IMR-90 (cell line): ENCODE data around the gene DNAJB8. TPM values are rescaled to one million over a fixed set of nuclear protein-coding genes. Genes with fewer than 3 reads are reported as not detected.

Experiments
- ATAC-seq: fragments of 200-7000 bp; cut with Tn5 transposase; 2 replicates; pipeline ENCODE4 v1.9.1; 2020; ENCODE audit warnings: low read depth, mild to moderate bottlenecking, moderate library complexity
- BruUV-seq: library from RNA; stranded (reverse); fragments of 400-500 nt; replicated peaks from 2 replicates; lab custom pipeline; 2021; lab: Mats Ljungman, UMichigan
- CTCF ChIA-PET: fragments of 300-600 bp; formaldehyde crosslinking; extraction: SDS; loops from one replicate; lab custom pipeline; 2021; ENCODE audit warnings: antibody characterized with exemption; lab: Yijun Ruan, JAX
- POLR2A ChIA-PET: fragments of 300-600 bp; sonication (Branson Sonifier 250); formaldehyde crosslinking; loops from one replicate; lab custom pipeline; 2022; ENCODE audit warnings: antibody characterized with exemption; ENCODE audit not compliant: unreplicated experiment; lab: Charles Lee
- DNase-seq: peaks from one replicate; pipeline ENCODE4 v3.0.0; 2013
- H2AFZ ChIP-seq: replicated peaks from 2 replicates; pipeline ENCODE3; 2013; ENCODE audit warnings: low read length, mild to moderate bottlenecking; ENCODE audit not compliant: poor library complexity
- H2AK5ac ChIP-seq: 2 replicates; pipeline ENCODE4 v1.6.1; 2013; ENCODE audit warnings: low read depth, low read length, inconsistent platforms
- H2AK9ac ChIP-seq: replicated peaks from 2 replicates; pipeline ENCODE3; 2013; ENCODE audit warnings: mild to moderate bottlenecking, low read depth, low read length, moderate library complexity; ENCODE audit not compliant: poor library complexity
- H2BK120ac ChIP-seq: 2 replicates; pipeline ENCODE4 v1.6.1; 2013; ENCODE audit warnings: low read depth, low read length, inconsistent platforms
- H2BK15ac ChIP-seq: 3 replicates; pipeline ENCODE4 v1.6.1; 2013; ENCODE audit warnings: low read depth, low read length, inconsistent platforms
- H2BK20ac ChIP-seq: 2 replicates; pipeline ENCODE4 v1.6.1; 2013; ENCODE audit warnings: low read depth, mild to moderate bottlenecking, inconsistent platforms, low read length, moderate library complexity
- H2BK5ac ChIP-seq: 2 replicates; pipeline ENCODE4 v1.6.1; 2013; ENCODE audit warnings: mild to moderate bottlenecking, low read depth, low read length, inconsistent platforms; ENCODE audit not compliant: poor library complexity, severe bottlenecking
- H3K14ac ChIP-seq: replicated peaks from 2 replicates; pipeline ENCODE4 v1.6.1; 2013; ENCODE audit warnings: low read depth, low read length, inconsistent platforms
- H3K18ac ChIP-seq: 2 replicates; pipeline ENCODE4 v1.6.1; 2013; ENCODE audit warnings: low read depth, low read length, control low read depth
- H3K23ac ChIP-seq: 2 replicates; pipeline ENCODE4 v1.6.1; 2013; ENCODE audit warnings: low read depth, low read length, inconsistent platforms
- H3K27ac ChIP-seq: 2 replicates; pipeline ENCODE4 v1.5.1; 2013; ENCODE audit warnings: mild to moderate bottlenecking, control low read depth, low read length; ENCODE audit not compliant: insufficient read depth
- H3K27me3 ChIP-seq: 2 replicates; pipeline ENCODE4 v1.6.1; 2013; ENCODE audit warnings: low read length; ENCODE audit not compliant: control insufficient read depth, insufficient read depth
- H3K36me3 ChIP-seq: 2 replicates; pipeline ENCODE4 v1.6.1; 2013; ENCODE audit warnings: low read length, mixed read lengths; ENCODE audit not compliant: control insufficient read depth, insufficient read depth
- H3K4ac ChIP-seq: 2 replicates; pipeline ENCODE4 v1.6.1; 2013; ENCODE audit warnings: low read depth, low read length, inconsistent platforms
- H3K4me1 ChIP-seq: 2 replicates; pipeline ENCODE4 v1.6.1; 2013; ENCODE audit warnings: low read length, mixed read lengths; ENCODE audit not compliant: control insufficient read depth, insufficient read depth
- H3K4me2 ChIP-seq: 2 replicates; pipeline ENCODE4 v1.6.1; 2013; ENCODE audit warnings: low read depth, mild to moderate bottlenecking, control low read depth, low read length, moderate library complexity
- H3K4me3 ChIP-seq: 2 replicates; pipeline ENCODE4 v1.5.1; 2013; ENCODE audit warnings: low read depth, mild to moderate bottlenecking, control low read depth, low read length, moderate library complexity; ENCODE audit not compliant: insufficient read depth
- H3K56ac ChIP-seq: 2 replicates; pipeline ENCODE4 v1.6.1; 2013; ENCODE audit warnings: low read length, inconsistent platforms; ENCODE audit not compliant: insufficient read depth; ENCODE audit errors: extremely low read depth
- H3K79me1 ChIP-seq, 2 experiments: 2 replicates each; pipeline ENCODE4 v1.6.1; 2013; ENCODE audit warnings: low read length in 2 of 2, inconsistent platforms in 1 of 2, low read depth in 1 of 2
- H3K9ac ChIP-seq: 2 replicates; pipeline ENCODE4 v1.6.1; 2013; ENCODE audit warnings: low read depth, low read length, control low read depth
- H3K9me1 ChIP-seq: 2 replicates; pipeline ENCODE4 v1.6.1; 2013; ENCODE audit warnings: low read length, inconsistent platforms; ENCODE audit not compliant: insufficient read depth
- H3K9me3 ChIP-seq: 2 replicates; pipeline ENCODE4 v1.6.1; 2013; ENCODE audit warnings: low read length; ENCODE audit not compliant: control insufficient read depth, insufficient read depth
- H4K20me1 ChIP-seq: 2 replicates; pipeline ENCODE4 v1.6.1; 2013; ENCODE audit warnings: low read length, inconsistent platforms; ENCODE audit not compliant: insufficient read depth
- H4K5ac ChIP-seq: 2 replicates; pipeline ENCODE4 v1.6.1; 2013; ENCODE audit warnings: mild to moderate bottlenecking, low read depth, low read length, control low read depth
- H4K8ac ChIP-seq, 2 experiments: 2 replicates each; pipeline ENCODE4 v1.6.1; 2013; ENCODE audit warnings: low read depth in 2 of 2, low read length in 2 of 2, control low read depth in 1 of 2, inconsistent platforms in 1 of 2
- H4K91ac ChIP-seq: 2 replicates; pipeline ENCODE4 v1.6.1; 2013; ENCODE audit warnings: low read depth, low read length, inconsistent platforms; ENCODE audit not compliant: insufficient read depth
- RAD21 ChIP-seq: IDR thresholded peaks from 2 replicates; pipeline ENCODE4 v1.6.1; 2012; ENCODE audit warnings: low read length, improper control_type of control experiment
- USF2 ChIP-seq: fragments of 150-350 bp; IDR thresholded peaks from 2 replicates; pipeline ENCODE4 v1.6.1; 2017; ENCODE audit warnings: mild to moderate bottlenecking, antibody characterized with exemption, low read length, low read depth
- WGBS, 2 experiments: methylation state at CpG; one replicate each; pipeline versions ENCODE4 v1.1.5 to v1.1.7; 2013; ENCODE audit warnings: missing lambda C conversion rate in 2 of 2; ENCODE audit not compliant: insufficient read length in 1 of 2; ENCODE audit errors: extremely low coverage in 2 of 2; 5-methylcytosine and 5-hydroxymethylcytosine counted together
- dilution Hi-C: fragments of 300-500 bp; cut with HindIII; formaldehyde crosslinking; loops from one replicate; pipeline ENCODE4 v1.14.3; 2018; ENCODE audit warnings: low sequenced_read_pairs; ENCODE audit not compliant: unreplicated experiment
- in situ Hi-C: fragments of 300-500 bp; cut with MboI; formaldehyde crosslinking; loops from 3 replicates; pipeline ENCODE4 v1.14.3; 2019; ENCODE audit warnings: low sequenced_read_pairs, inconsistent platforms, mixed read lengths
- intact Hi-C: fragments of 100-400 bp; cut with micrococcal nuclease; formaldehyde crosslinking; loops from 2 replicates; pipeline ENCODE4 v1.10.0; 2022
- polyA plus RNA-seq, 3 experiments: library from polyadenylated mRNA; depleted of rRNA; stranded (reverse); fragments of >200 nt; gene quantifications; 2 replicates each; pipeline ENCODE4 v1.2.3, GENCODE V29; 2012; ENCODE audit warnings: low replicate concordance in 1 of 3
- total RNA-seq: library from RNA; depleted of rRNA; stranded (reverse); fragments of >200 nt; gene quantifications from 2 replicates; pipeline ENCODE4 v1.2.3, GENCODE V29; 2012

The DNAJB8 gene
- total and polyA plus RNA-seq, 2 of the 4 experiments (the other 2 are of a cell fraction), result not detected

DNA sequence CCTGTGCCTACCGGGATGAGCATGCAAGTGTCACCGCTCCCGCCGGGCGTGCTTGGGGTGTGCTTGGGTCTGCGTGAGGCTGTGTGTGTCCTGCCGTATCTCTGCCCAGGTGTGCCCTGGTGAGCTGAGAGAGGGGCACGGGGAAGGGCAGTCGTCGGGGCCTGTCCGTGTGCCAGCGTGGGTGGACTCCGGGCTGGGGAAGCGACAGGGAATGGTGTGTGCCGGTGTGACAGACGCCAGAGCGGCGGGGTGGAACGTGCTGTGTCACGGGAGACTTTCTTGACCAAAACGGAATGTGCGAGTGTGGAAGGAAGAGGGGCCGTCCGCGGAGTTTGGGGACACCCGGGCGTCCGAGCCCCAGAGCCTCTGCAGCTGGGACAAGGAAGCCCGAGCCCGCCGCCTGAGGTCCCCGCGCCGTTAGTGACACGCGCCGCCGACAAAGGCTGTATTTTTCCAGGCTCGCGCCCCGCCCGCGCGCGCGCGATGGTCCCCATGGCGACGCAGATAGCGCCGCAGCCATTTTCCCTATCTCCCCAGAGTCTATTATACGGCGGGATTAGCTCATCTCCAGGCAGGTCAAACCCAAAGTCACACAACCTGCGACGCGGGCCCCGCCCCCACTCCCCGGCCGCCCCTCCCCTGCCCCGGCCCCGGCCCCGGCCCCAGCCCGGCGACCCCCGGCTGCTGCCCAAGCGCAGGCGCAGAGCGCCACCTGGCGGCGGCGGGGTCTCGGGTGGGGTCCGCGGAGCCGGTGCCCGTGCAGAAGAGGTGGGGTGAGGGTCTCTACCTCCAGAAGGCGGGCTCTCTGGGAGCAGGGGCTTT is 30.8 kb upstream of the DNAJB8 start (continued):
- no peak for TF ChIP-seq USF2

GRCh38 chr3:128496602-128497304 is 30.1 kb upstream of the DNAJB8 start:
- TF ChIP-seq RAD21, result no peak
- peak; percentile 32; the same call in 1 of the 2 replicates for TF ChIP-seq USF2

More at GRCh38 chr3:128496602-128497304, 30.1 kb upstream of the DNAJB8 start:
- Histone ChIP-seq H3K27ac (no peak overlapping the region), H2AK9ac (peak overlapping the region; percentile 45), H3K4me2 (peak overlapping the region; percentile 78; the same call in 1 of the 2 replicates), H4K91ac (no peak overlapping the region), H2BK120ac (no peak overlapping the region), H3K79me1 (peaks cover 3 to 5% of the 10 kb centered on the region in 2 experiments; a peak in 1 of 4 replicates), H4K8ac (no peak overlapping the region), H4K20me1 (peaks cover 16% of the 10 kb centered on the region), H3K14ac (no peak overlapping the region), H3K4me3 (peak overlapping the region; percentile 57), H3K4ac (no peak overlapping the region), H3K9me1 (0 out of 2 replicates have a peak, but pooled peaks cover 4% of the 10 kb centered on the region), H3K56ac (no peak overlapping the region), H3K9ac (peak overlapping the region; percentile 13; the same call in 1 of the 2 replicates), H3K18ac (no peak overlapping the region), H2BK5ac (no peak overlapping the region), H3K27me3 (peaks cover 40% of the 10 kb centered on the region), H2BK20ac (no peak overlapping the region), H2AK5ac (peak overlapping the region; percentile 63; the same call in 1 of the 2 replicates), H4K5ac (no peak overlapping the region), H3K9me3 (no peaks in the 10 kb centered on the region; the same call in 1 of the 2 replicates), H3K36me3 (no peaks in the 10 kb centered on the region), H3K23ac (0 out of 2 replicates have a peak overlapping the region, but pooled peaks have one; percentile 59), H3K4me1 (peaks cover 5% of the 10 kb centered on the region), H2AFZ (peak overlapping the region; percentile 83), H2BK15ac (no peak overlapping the region)
- DNase-seq, result no peak
- ChIA-PET POLR2A (no interaction called here), CTCF (interaction anchor here (0.7 to 1.1 kb wide), 6 partner anchors 14 to 329 kb away, joined by 3 to 4 read pairs (median 3); no protein-coding TSS in a partner anchor)
- BruUV-seq, result no TSS peak
- peak; percentile 21 for ATAC-seq
- WGBS, 2 experiments, result 25% methylated on average over 25 of the region's 45 CpGs; no CpG with 5 or more reads in 1 of the 2 experiments
- dilution Hi-C loops (no loop called here), intact Hi-C loops (loop anchor here (1.0 to 5.0 kb wide), 3 partner anchors 70 to 401 kb away; no protein-coding TSS in a partner anchor), in situ Hi-C loops (no loop called here)
